Neural progenitor cell (in vitro differentiated cells): ENCODE results near the gene ING3. TPM values are rescaled to one million over a fixed set of nuclear protein-coding genes. Genes with fewer than 3 reads are reported as not detected.

ENCODE experiments used
- DNase-seq: peaks from one replicate; pipeline ENCODE4 v3.0.0-alpha.2; 2016; ENCODE audit warnings: low spot score
- H2AFZ ChIP-seq: fragments of 200-600 bp; sonication (generic); replicated peaks from 2 replicates; pipeline ENCODE4 v1.6.1; 2016; ENCODE audit warnings: antibody characterized with exemption
- H3F3A ChIP-seq: fragments of 200-600 bp; sonication (generic); 2 replicates; pipeline ENCODE4 v1.6.1; 2016; ENCODE audit warnings: antibody characterized with exemption, low read depth
- H3K27ac ChIP-seq: fragments of 200-600 bp; sonication (generic); 2 replicates; pipeline ENCODE4 v1.5.1; 2016; ENCODE audit warnings: mild to moderate bottlenecking
- H3K27me3 ChIP-seq: fragments of 200-600 bp; sonication (generic); 2 replicates; pipeline ENCODE4 v1.6.1; 2016; ENCODE audit warnings: mild to moderate bottlenecking, moderate library complexity
- H3K36me3 ChIP-seq: fragments of 200-600 bp; sonication (generic); 2 replicates; pipeline ENCODE4 v1.5.1; 2016
- H3K4me1 ChIP-seq: fragments of 200-600 bp; sonication (generic); 2 replicates; pipeline ENCODE4 v1.6.1; 2016; ENCODE audit warnings: mixed run types
- H3K4me2 ChIP-seq: fragments of 200-600 bp; sonication (generic); 2 replicates; pipeline ENCODE4 v1.6.1; 2016
- H3K4me3 ChIP-seq: fragments of 200-600 bp; sonication (generic); 2 replicates; pipeline ENCODE4 v1.5.1; 2016
- H3K79me2 ChIP-seq: fragments of 200-600 bp; sonication (generic); 2 replicates; pipeline ENCODE4 v1.6.1; 2016; ENCODE audit warnings: low read depth
- H3K9ac ChIP-seq: fragments of 200-600 bp; sonication (generic); 2 replicates; pipeline ENCODE4 v1.6.1; 2016
- H3K9me3 ChIP-seq: fragments of 200-600 bp; sonication (generic); 2 replicates; pipeline ENCODE4 v1.5.1; 2016; ENCODE audit warnings: low read depth
- H4K20me1 ChIP-seq: fragments of 200-600 bp; sonication (generic); 2 replicates; pipeline ENCODE4 v1.6.1; 2016; ENCODE audit warnings: low read depth
- H3K27ac Mint-ChIP-seq: 3 replicates; pipeline ENCODE4 v1.8.0; 2021; ENCODE audit warnings: mixed read lengths
- H3K27me3 Mint-ChIP-seq: 2 replicates; pipeline ENCODE4 v1.8.0; 2022; ENCODE audit warnings: low read depth, mild to moderate bottlenecking, inconsistent platforms, moderate library complexity, mixed read lengths; ENCODE audit not compliant: insufficient read depth
- H3K36me3 Mint-ChIP-seq: 3 replicates; pipeline ENCODE4 v1.8.0; 2021; ENCODE audit warnings: mixed read lengths
- H3K4me1 Mint-ChIP-seq: 3 replicates; pipeline ENCODE4 v1.8.0; 2021; ENCODE audit warnings: mixed read lengths
- H3K4me3 Mint-ChIP-seq: 3 replicates; pipeline ENCODE4 v1.8.0; 2021; ENCODE audit warnings: mild to moderate bottlenecking, moderate library complexity, mixed read lengths
- H3K9me3 Mint-ChIP-seq: 3 replicates; pipeline ENCODE4 v1.8.0; 2020; ENCODE audit warnings: mixed read lengths
- EZH2 ChIP-seq: fragments of 200-600 bp; sonication (generic); IDR thresholded peaks from 2 replicates; pipeline ENCODE4 v1.6.1; 2017; ENCODE audit warnings: antibody characterized with exemption, mild to moderate bottlenecking, moderate library complexity
- EZH2phosphoT487 ChIP-seq: fragments of 200-600 bp; sonication (generic); IDR thresholded peaks from 2 replicates; pipeline ENCODE4 v1.6.1; 2017; ENCODE audit warnings: antibody characterized with exemption
- total RNA-seq: library from RNA; depleted of rRNA; stranded (reverse); fragments of >200 nt; gene quantifications from 2 replicates; pipeline ENCODE4 v1.2.3, GENCODE V29; 2015; ENCODE audit warnings: low replicate concordance
- TF ChIP-seq, protein P1 (sequence below): fragments of 200-600 bp; sonication (generic); IDR thresholded peaks from 2 replicates; pipeline ENCODE4 v1.5.1; 2017; ENCODE audit warnings: antibody characterized with exemption, mild to moderate bottlenecking

ING3 gene
- total RNA-seq, 1 donor from 2014 or later, result 32.0 TPM

DNA sequence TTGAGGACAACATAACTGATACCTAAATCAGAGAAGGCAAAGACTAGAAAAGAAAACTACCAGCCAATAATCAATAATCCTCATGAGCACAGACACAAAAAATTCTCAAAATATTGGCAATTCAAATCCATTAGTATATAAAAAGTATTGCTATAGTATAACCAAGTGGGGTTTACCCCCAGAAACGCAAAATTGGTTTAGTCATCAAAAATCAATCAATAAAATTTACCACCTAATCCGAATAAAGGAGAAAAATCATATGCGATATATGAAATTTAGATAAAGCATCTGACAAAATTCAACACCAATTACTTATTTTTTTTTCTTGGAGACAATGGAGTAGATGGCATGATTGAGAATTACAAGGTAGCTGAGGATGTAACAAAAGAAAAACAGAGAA, 11.2 kb upstream of the ING3 start:
- no peaks in the 10 kb centered on the region for H3K9me3 Mint-ChIP-seq
- no peak for DNase-seq
- no peaks in the 10 kb centered on the region for H3K4me1 Mint-ChIP-seq
- H3K4me3 Mint-ChIP-seq, result no peak overlapping the region
- no peaks in the 10 kb centered on the region for H3K36me3 Mint-ChIP-seq
- H3K27ac Mint-ChIP-seq, result no peak overlapping the region
- H2AFZ ChIP-seq, result no peak overlapping the region
- no peak overlapping the region for H3K9ac ChIP-seq
- H3K4me3 ChIP-seq, result no peak overlapping the region
- H3F3A ChIP-seq, result no peaks in the 10 kb centered on the region
- H3K27ac ChIP-seq, result no peak overlapping the region
- no peaks in the 10 kb centered on the region for H3K27me3 ChIP-seq
- H3K9me3 ChIP-seq, result no peaks in the 10 kb centered on the region
- H3K27me3 Mint-ChIP-seq, result no peaks in the 10 kb centered on the region
- H3K79me2 ChIP-seq, result no peaks in the 10 kb centered on the region
- H3K36me3 ChIP-seq, result no peaks in the 10 kb centered on the region
- no peaks in the 10 kb centered on the region for H4K20me1 ChIP-seq
- no peaks in the 10 kb centered on the region for H3K4me1 ChIP-seq
- H3K4me2 ChIP-seq, result no peak overlapping the region
- TF ChIP-seq, protein P1, sequence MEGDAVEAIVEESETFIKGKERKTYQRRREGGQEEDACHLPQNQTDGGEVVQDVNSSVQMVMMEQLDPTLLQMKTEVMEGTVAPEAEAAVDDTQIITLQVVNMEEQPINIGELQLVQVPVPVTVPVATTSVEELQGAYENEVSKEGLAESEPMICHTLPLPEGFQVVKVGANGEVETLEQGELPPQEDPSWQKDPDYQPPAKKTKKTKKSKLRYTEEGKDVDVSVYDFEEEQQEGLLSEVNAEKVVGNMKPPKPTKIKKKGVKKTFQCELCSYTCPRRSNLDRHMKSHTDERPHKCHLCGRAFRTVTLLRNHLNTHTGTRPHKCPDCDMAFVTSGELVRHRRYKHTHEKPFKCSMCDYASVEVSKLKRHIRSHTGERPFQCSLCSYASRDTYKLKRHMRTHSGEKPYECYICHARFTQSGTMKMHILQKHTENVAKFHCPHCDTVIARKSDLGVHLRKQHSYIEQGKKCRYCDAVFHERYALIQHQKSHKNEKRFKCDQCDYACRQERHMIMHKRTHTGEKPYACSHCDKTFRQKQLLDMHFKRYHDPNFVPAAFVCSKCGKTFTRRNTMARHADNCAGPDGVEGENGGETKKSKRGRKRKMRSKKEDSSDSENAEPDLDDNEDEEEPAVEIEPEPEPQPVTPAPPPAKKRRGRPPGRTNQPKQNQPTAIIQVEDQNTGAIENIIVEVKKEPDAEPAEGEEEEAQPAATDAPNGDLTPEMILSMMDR, result no peak
- TF ChIP-seq EZH2phosphoT487 (no peak), EZH2 (no peak)

DNA sequence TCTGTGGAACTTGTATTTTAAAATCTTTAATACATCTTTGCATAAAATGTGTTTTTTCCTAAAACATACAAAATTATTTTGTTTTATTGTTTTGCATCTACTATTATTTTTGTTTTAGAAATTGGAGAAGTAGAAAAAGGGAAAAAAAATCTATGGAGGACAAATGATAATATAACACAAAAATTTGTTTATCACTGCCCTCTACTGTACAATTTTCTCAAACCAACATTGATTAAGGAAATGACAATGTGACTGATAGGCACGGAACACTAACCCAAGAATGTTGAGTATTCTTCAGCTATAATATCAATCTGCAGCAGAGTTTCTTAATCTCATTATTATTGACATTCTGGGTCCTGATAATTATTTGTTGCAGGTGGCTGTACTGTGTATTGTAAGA, 9.5 kb upstream of the ING3 start:
- H3K9ac ChIP-seq, result no peak overlapping the region
- no peaks in the 10 kb centered on the region for H3K4me1 ChIP-seq
- H3K27me3 ChIP-seq, result no peaks in the 10 kb centered on the region
- H3K27me3 Mint-ChIP-seq, result no peaks in the 10 kb centered on the region
- no peak overlapping the region for H2AFZ ChIP-seq
- no peaks in the 10 kb centered on the region for H3K36me3 ChIP-seq
- H3K4me3 Mint-ChIP-seq, result no peak overlapping the region
- H3K36me3 Mint-ChIP-seq, result no peaks in the 10 kb centered on the region
- H3K4me1 Mint-ChIP-seq, result no peaks in the 10 kb centered on the region
- no peaks in the 10 kb centered on the region for H3K9me3 Mint-ChIP-seq
- no peaks in the 10 kb centered on the region for H4K20me1 ChIP-seq
- no peak overlapping the region for H3K27ac Mint-ChIP-seq
- H3K4me3 ChIP-seq, result no peak overlapping the region
- H3K9me3 ChIP-seq, result no peaks in the 10 kb centered on the region
- no peak for DNase-seq
- H3F3A ChIP-seq, result no peaks in the 10 kb centered on the region
- no peak overlapping the region for H3K4me2 ChIP-seq
- TF ChIP-seq, protein P1, result peak; percentile 26
- TF ChIP-seq EZH2phosphoT487, result no peak
- no peak for TF ChIP-seq EZH2
- H3K27ac ChIP-seq, result no peak overlapping the region
- H3K79me2 ChIP-seq, result no peaks in the 10 kb centered on the region

DNA sequence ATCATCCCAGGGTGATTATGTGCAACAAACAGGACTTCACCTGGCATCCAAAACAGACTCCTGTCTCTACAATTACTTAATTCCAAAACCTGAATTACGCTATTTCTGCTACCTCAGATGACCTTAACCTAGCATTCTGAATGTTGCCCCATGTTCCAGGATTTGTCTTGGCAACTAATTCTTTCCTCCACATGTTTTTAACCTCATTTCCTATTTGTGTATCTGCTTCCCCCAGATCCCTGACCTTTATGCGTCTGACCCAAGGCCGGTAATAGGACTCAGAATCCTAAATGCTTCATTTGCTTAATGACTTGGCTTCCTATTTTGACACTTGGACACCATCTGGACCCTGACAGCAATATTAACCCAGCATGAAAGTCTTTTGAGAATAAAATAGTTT, 8.7 kb upstream of the ING3 start:
- H3K4me3 Mint-ChIP-seq, result no peak overlapping the region
- Histone ChIP-seq H4K20me1 (no peaks in the 10 kb centered on the region), H3K27me3 (no peaks in the 10 kb centered on the region), H3F3A (no peaks in the 10 kb centered on the region), H3K79me2 (no peaks in the 10 kb centered on the region), H3K4me2 (no peak overlapping the region), H2AFZ (no peak overlapping the region), H3K36me3 (no peaks in the 10 kb centered on the region), H3K9me3 (no peaks in the 10 kb centered on the region), H3K9ac (no peak overlapping the region), H3K27ac (no peak overlapping the region), H3K4me1 (no peaks in the 10 kb centered on the region), H3K4me3 (no peak overlapping the region)
- no peak for DNase-seq
- no peaks in the 10 kb centered on the region for H3K27me3 Mint-ChIP-seq
- TF ChIP-seq, protein P1, result no peak
- no peak for TF ChIP-seq EZH2
- no peak for TF ChIP-seq EZH2phosphoT487
- H3K27ac Mint-ChIP-seq, result no peak overlapping the region
- no peaks in the 10 kb centered on the region for H3K36me3 Mint-ChIP-seq
- H3K4me1 Mint-ChIP-seq, result no peaks in the 10 kb centered on the region
- no peaks in the 10 kb centered on the region for H3K9me3 Mint-ChIP-seq
